ENCODE data around the gene MANEAL.

The MANEAL gene

DNA sequence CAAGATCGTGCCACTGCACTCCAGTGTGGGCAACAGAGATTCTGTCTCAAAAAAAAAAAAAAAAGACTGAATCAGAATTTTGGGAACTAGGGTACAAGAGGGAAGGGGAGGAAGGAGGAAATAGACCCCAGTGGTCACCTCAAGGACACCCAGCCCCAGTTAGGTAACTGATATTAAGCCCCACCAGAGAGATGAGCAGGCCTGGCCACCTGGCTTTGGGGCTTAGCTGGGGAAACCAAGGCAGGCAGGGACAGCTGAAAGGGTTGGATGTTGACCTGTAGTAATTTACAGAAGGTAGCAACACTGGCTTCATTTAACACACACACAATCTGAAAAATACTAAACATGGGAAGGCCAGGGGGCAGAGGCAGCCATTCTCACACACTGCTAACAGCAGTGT, 8.8 kb downstream of the MANEAL start:
- Histone ChIP-seq H3K27me3 (ENCODE audit: low read depth) (no peaks in the 10 kb centered on the region), H3K9me3 (no peaks in the 10 kb centered on the region), H3K4me1 (0 out of 2 replicates have a peak, but pooled peaks cover 6% of the 10 kb centered on the region), H3K4me3 (no peak overlapping the region), H3K36me3 (replicated peaks) (peaks cover 56% of the 10 kb centered on the region)
- DNase-seq (ENCODE audit: low spot score in 2 of 2), result no peak
- in situ Hi-C loops (cut with MboI; ENCODE audit: low sequenced_read_pairs), result no loop called here

- H3K4me1 ChIP-seq, result peaks cover 11% of the 10 kb centered on the region
- H3K27me3 ChIP-seq (ENCODE audit: low read depth), result no peaks in the 10 kb centered on the region
- H3K36me3 ChIP-seq (replicated peaks), result peaks cover 50% of the 10 kb centered on the region
- in situ Hi-C loops (cut with MboI; ENCODE audit: low sequenced_read_pairs), result loop anchor here (5.0 kb wide), 1 partner anchor 50 kb away; the partner anchor contains the start of gene MTF1
- H3K4me3 ChIP-seq, result peak overlapping the region; percentile 79
- no peak for DNase-seq (ENCODE audit: low spot score in 2 of 2)
- no peaks in the 10 kb centered on the region for H3K9me3 ChIP-seq
Measured at GRCh38 chr1:37807220-37807554, 13.5 kb downstream of the MANEAL start.

DNA sequence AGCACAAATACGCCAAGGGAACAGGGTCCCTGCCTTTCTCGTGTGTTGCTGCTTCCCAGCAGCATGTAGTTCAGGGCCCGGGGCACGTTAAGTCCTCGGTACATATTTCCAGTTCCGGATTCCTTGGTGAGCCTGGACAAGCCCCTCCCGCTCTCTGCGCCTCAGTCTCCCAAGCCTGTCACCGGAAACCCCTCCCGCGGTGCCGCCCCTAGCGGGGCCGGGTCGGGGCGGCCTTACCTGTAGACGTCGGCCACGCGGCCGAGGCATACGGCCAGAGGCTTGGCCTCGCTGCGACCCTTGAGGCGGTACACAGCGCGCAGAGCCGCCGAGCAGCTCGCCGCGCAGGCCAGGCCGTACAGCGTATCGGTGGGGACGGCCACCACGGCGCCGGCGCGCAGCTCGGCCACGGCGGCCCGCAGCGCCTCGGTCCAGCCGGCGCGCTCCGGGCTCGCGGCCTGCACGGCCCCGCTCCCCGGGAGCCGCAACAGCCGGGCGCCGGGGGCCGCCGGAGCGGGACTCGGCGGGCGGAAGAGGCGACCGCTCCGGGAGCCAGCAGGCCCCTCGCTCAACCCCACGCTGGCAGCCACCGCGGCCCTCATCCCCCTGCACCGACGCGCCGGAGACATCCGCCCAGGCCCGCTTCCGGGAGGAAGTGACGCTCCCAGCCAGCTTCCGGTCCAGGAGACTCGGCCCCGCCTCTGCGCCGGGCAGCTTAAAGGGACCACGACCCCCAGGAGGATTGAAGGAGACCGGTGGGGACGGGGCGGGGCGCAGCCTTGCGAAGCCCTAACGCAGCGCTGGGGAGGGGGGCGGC, 14.1 kb downstream of the MANEAL start, which contains the start of the genes C1orf122 and YRDC:
C1orf122 (plus strand) TSS at position 236 of the 814 bp plus-strand sequence. CDS start 615 bp downstream, outside the sequence.
YRDC (minus strand) TSS at position 654 of the 814 bp plus-strand sequence; CDS start at position 626, 28 bp downstream.
- H3K4me1 ChIP-seq, result peaks cover 11% of the 10 kb centered on the region
- H3K27me3 ChIP-seq (ENCODE audit: low read depth), result no peaks in the 10 kb centered on the region
- no peaks in the 10 kb centered on the region for H3K9me3 ChIP-seq
- H3K4me3 ChIP-seq, result peak within 1 kb of the TSS; percentile 79
- DNase-seq (ENCODE audit: low spot score in 2 of 2), result peak; percentile 81 to 96
- in situ Hi-C loops (cut with MboI; ENCODE audit: low sequenced_read_pairs), result loop anchor here (5.0 kb wide), 1 partner anchor 50 kb away; the partner anchor contains the start of gene MTF1
- peaks cover 45% of the 10 kb centered on the region for H3K36me3 ChIP-seq (replicated peaks)

GRCh38 chr1:37808369-37809319, 15.0 kb downstream of the MANEAL start:
- peak; percentile 46 to 82 for DNase-seq (ENCODE audit: low spot score in 2 of 2)
- in situ Hi-C loops (cut with MboI; ENCODE audit: low sequenced_read_pairs), result loop anchor here (5.0 kb wide), 1 partner anchor 49 kb away; the partner anchor contains the start of gene MTF1
- Histone ChIP-seq H3K4me1 (peaks cover 11% of the 10 kb centered on the region), H3K27me3 (ENCODE audit: low read depth) (no peaks in the 10 kb centered on the region), H3K9me3 (no peaks in the 10 kb centered on the region), H3K36me3 (replicated peaks) (peaks cover 37% of the 10 kb centered on the region), H3K4me3 (peak overlapping the region; percentile 79)

DNA sequence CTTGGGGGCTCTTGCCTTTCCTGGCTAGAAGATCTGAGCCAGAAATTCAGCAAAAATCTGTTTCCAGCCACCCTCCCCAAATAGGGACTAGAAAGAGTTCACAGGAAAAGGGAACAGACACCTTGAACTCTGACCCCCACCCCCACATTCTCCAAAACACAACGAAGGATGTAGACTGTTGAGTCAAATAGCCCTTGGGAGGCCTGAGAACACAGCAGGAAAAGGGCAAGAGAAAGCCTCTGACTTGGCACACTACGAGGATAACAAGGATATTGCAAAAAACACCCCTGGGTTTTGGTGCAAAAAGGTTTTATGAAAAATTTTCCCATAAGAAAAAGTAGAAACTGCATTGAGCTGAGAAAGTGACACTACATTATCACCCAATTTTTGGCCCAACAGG, 16.3 kb downstream of the MANEAL start:
- Histone ChIP-seq H3K9me3 (no peaks in the 10 kb centered on the region), H3K36me3 (replicated peaks) (peaks cover 29% of the 10 kb centered on the region), H3K4me1 (peaks cover 11% of the 10 kb centered on the region), H3K27me3 (ENCODE audit: low read depth) (no peaks in the 10 kb centered on the region), H3K4me3 (no peak overlapping the region)
- no peak for DNase-seq (ENCODE audit: low spot score in 2 of 2)
- in situ Hi-C loops (cut with MboI; ENCODE audit: low sequenced_read_pairs), result loop anchor here (5.0 kb wide), 1 partner anchor 47 kb away; the partner anchor contains the start of gene MTF1

- Histone ChIP-seq H3K4me1 (peaks cover 11% of the 10 kb centered on the region), H3K4me3 (no peak overlapping the region), H3K36me3 (replicated peaks) (peaks cover 20% of the 10 kb centered on the region), H3K27me3 (ENCODE audit: low read depth) (no peaks in the 10 kb centered on the region), H3K9me3 (no peaks in the 10 kb centered on the region)
- peak; percentile 79 to 85 for DNase-seq (ENCODE audit: low spot score in 2 of 2)
- in situ Hi-C loops (cut with MboI; ENCODE audit: low sequenced_read_pairs), result no loop called here
Measured at GRCh38 chr1:37811027-37811655, 17.5 kb downstream of the MANEAL start.

DNA sequence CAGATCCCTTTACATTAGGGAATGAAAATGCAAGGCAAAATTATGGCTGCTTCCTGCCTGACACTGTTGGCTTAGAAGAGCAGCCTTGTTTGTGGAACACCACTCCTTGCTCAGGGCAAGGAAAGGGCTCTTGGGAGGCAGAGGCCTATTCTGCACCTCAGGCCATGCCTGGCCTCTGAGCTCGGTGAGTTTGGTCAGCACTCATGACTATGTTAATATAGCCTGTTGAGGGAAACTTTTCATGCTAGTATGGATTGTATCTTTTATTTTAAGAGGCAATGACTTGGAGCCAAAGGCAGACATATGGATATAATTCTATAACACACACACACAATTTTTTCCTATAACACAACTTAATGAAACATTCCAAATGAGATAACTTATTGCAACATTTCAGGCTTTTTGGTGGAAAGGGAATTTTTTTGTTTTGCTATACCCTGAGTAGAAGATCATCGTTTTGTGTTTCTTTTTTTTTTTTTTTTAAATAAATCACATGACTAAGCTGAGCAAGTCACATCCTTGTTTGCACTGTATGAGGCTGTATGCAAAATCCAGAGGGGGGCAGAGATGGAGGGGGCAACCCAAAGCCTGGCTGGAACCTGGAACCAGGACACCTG, 20.0 kb downstream of the MANEAL start:
- in situ Hi-C loops (cut with MboI; ENCODE audit: low sequenced_read_pairs), result no loop called here
- no peak overlapping the region for H3K4me3 ChIP-seq
- no peaks in the 10 kb centered on the region for H3K27me3 ChIP-seq (ENCODE audit: low read depth)
- no peak for DNase-seq (ENCODE audit: low spot score in 2 of 2)
- peaks cover 26% of the 10 kb centered on the region for H3K36me3 ChIP-seq (replicated peaks)
- no peaks in the 10 kb centered on the region for H3K9me3 ChIP-seq
- peaks cover 5% of the 10 kb centered on the region for H3K4me1 ChIP-seq

DNA sequence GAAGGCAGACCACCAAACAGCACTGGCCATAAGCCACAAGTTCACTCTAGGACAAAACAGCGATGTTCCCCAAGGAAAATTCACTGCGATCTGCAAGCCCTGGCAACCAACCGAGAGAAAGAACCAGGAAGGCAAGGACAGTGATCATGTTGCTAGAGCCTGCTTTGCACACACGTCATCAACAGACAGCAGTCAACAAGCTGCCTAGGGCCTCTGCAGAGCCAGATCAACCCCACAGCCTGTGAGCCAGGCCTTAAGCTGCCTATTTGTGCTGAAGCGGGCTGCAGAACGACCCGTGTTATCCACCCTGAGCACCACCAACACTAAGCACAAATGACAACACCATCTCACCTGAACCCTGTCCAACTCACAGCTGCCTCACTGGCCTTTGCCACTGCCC, 20.6 kb downstream of the MANEAL start:
- H3K4me1 ChIP-seq, result peaks cover 1% of the 10 kb centered on the region
- in situ Hi-C loops (cut with MboI; ENCODE audit: low sequenced_read_pairs), result no loop called here

DNA sequence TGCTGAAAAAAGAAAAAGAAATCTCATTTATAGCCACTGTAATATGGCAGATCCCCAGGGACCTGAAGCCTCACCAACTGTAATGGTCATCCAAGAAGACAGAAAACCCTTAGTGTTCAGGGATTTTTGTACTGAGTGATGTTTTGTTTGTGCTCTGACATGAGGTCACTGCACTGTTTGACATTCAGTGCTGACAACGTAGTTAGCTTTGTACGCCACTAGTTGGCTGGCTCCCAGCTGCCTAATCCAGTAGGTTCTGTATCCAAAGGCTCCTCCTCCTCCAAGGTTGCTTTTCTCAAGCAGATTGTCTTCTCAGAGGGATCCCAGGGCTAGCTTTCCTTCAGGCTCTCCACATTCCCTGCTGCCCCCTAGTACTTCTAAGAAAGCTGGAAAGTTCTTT, 23.8 kb downstream of the MANEAL start:
- H3K9me3 ChIP-seq, result no peaks in the 10 kb centered on the region
- H3K4me1 ChIP-seq, result no peaks in the 10 kb centered on the region
- no peaks in the 10 kb centered on the region for H3K27me3 ChIP-seq (ENCODE audit: low read depth)
- peaks cover 42% of the 10 kb centered on the region for H3K36me3 ChIP-seq (replicated peaks)
- DNase-seq (ENCODE audit: low spot score in 2 of 2), result peak in 1 of 2 experiments; percentile 39
- in situ Hi-C loops (cut with MboI; ENCODE audit: low sequenced_read_pairs), result no loop called here
- no peak overlapping the region for H3K4me3 ChIP-seq

More for the DNA sequence above, 20.6 kb downstream of the MANEAL start:
- Histone ChIP-seq H3K27me3 (ENCODE audit: low read depth) (no peaks in the 10 kb centered on the region), H3K9me3 (no peaks in the 10 kb centered on the region), H3K36me3 (replicated peaks) (peaks cover 26% of the 10 kb centered on the region), H3K4me3 (no peak overlapping the region)
- no peak for DNase-seq (ENCODE audit: low spot score in 2 of 2)

DNA sequence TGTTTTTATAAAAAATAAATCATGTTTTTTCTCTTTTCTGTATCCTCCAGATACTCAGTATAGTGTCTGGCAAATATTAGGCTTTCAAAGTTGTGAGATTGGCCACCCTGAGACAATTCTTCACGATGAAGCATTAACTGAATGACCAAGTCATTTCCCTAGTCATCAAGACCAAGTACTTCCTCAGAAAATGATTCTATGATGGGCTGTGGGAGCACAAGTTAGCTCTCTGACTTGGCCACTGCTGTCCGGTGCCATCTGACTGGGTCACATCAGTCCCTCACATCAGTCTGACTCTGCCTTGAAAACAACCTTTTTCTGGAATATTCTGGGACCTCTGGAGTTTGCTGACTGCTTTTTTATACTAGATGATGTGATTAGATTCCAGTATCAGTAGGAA, 27.8 kb downstream of the MANEAL start:
- in situ Hi-C loops (cut with MboI; ENCODE audit: low sequenced_read_pairs), result no loop called here

DNA sequence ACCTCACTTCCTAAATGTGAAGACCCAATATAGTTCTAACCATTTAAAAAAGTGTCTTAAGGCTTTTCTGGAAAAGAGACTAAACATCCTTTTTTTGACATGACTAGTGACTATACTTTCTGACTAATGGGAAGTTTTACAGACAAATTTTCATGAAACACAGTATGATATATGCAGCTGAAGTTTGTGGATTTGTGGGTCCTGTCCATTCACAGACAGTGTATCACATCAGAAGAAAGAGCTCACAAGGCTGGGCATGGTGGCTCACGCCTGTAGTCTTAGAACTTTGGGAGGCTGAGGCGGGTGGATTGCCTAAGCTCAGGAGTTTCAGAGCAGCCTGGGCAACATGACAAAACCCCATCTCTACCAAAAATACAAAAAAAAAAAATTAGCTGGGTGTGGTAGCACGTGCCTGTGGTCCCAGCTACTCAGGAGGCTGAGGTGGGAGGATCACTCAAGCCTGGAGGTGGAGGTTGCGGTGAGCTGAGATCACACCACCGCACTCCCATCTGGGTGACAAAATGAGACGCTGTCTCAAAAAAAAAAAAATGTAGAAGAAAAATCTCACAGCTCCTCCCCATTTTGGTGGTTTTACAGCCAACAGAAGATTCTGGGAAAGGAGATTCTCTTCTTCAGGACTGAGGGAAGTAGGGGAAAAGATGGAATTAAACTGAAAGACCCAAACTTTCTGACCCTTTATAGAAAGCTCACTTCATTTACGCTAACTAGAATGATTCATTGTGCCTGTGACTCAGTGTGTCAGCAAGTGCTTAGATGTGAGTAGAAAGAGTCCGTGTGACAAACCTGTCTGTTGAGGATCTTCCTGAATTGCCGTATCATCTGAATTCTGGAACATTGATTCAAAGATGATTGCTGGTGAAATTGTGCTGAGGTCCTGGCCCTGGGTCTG, 29.5 kb downstream of the MANEAL start:
- Histone ChIP-seq H3K9me3 (no peaks in the 10 kb centered on the region), H3K36me3 (replicated peaks) (peaks cover 35% of the 10 kb centered on the region), H3K27me3 (ENCODE audit: low read depth) (no peaks in the 10 kb centered on the region), H3K4me1 (no peaks in the 10 kb centered on the region), H3K4me3 (no peak overlapping the region)
- in situ Hi-C loops (cut with MboI; ENCODE audit: low sequenced_read_pairs), result no loop called here
- DNase-seq (ENCODE audit: low spot score in 2 of 2), result no peak

More for the DNA sequence above, 27.8 kb downstream of the MANEAL start:
- H3K9me3 ChIP-seq, result no peaks in the 10 kb centered on the region
- peaks cover 43% of the 10 kb centered on the region for H3K36me3 ChIP-seq (replicated peaks)
- H3K27me3 ChIP-seq (ENCODE audit: low read depth), result no peaks in the 10 kb centered on the region
- DNase-seq (ENCODE audit: low spot score in 2 of 2), result no peak
- H3K4me3 ChIP-seq, result no peak overlapping the region
- H3K4me1 ChIP-seq, result no peaks in the 10 kb centered on the region

- no peak for DNase-seq (ENCODE audit: low spot score in 2 of 2)
- Histone ChIP-seq H3K4me3 (no peak overlapping the region), H3K36me3 (replicated peaks) (peaks cover 38% of the 10 kb centered on the region), H3K27me3 (ENCODE audit: low read depth) (no peaks in the 10 kb centered on the region), H3K9me3 (no peaks in the 10 kb centered on the region), H3K4me1 (no peaks in the 10 kb centered on the region)
- in situ Hi-C loops (cut with MboI; ENCODE audit: low sequenced_read_pairs), result no loop called here
Measured at GRCh38 chr1:37824001-37824400, 30.4 kb downstream of the MANEAL start.
